ENCODE data around the gene KLHL15.
"Not testable (repeated sequence)": the region's sequence is repeated elsewhere in the genome, so short reads cannot be mapped to it uniquely, and the experiment has no call there.

KLHL15 gene

GRCh38 chrX:24027086-24027485 lies at the start of gene KLHL15:
Gene KLHL15, minus strand, starts transcription at chrX:24027186. Its CDS starts 20,493 bp downstream, at chrX:24006693.
- no peak for DNase-seq

DNA sequence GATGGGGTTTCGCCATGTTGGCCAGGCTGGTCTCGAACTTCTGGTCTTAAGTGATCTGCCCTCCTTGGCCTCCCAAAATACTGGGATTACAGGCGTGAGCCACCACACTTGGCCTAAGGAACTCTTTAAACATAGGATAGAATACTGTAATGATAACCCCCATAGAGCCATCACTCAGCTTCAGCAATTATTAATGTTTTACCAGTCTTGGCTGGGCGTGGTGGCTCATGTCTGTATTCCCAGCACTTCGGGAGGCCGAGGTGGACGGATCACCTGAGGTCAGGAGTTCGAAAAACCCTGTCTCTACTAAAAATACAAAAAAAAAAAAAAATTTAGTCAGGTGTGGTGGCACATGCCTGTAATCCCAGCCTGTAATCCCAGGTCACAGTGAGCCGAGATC lies 42.9 kb upstream of the KLHL15 start:
- DNase-seq, result no peak

- no peak for DNase-seq
These were observed 36.5 kb upstream of the KLHL15 start for GRCh38 chrX:24063488-24063887.

- no peak for DNase-seq
These were observed 28.0 kb upstream of the KLHL15 start for GRCh38 chrX:24055043-24055356.

- peak; percentile 79 for DNase-seq
These were observed 27.4 kb upstream of the KLHL15 start, which contains the start of gene EIF2S3 for GRCh38 chrX:24054182-24055042. Gene EIF2S3, plus strand, starts transcription at chrX:24054956. Its CDS starts 13 bp downstream, at chrX:24054969.

- not testable (repeated sequence) for DNase-seq
These were observed 23.7 kb upstream of the KLHL15 start for GRCh38 chrX:24050522-24051318.

- DNase-seq, result not testable (repeated sequence)
These were observed 22.7 kb upstream of the KLHL15 start for GRCh38 chrX:24049643-24050042.

- not testable (repeated sequence) for DNase-seq
These were observed 19.1 kb upstream of the KLHL15 start for GRCh38 chrX:24046060-24046459.

DNA sequence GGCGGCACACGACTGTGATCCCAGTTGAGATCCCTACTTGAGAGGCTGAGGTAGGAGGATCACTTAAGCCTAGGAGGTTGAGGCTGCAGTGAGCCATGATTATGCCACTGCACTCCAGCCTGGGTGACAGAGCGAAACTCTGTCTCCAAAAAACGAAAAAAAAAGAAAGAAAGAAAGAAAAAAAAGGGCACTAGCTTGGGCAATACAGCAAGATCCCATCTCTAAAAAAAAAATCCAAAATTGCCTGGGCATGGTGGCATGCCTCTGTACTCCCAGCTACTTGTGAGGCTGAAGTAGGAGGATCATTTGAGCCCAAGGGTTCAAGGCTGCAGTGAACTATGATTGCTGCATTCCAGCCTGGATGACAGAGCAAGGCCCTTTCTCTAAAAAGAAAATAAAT lies 10.7 kb upstream of the KLHL15 start:
- DNase-seq, result no peak

DNA sequence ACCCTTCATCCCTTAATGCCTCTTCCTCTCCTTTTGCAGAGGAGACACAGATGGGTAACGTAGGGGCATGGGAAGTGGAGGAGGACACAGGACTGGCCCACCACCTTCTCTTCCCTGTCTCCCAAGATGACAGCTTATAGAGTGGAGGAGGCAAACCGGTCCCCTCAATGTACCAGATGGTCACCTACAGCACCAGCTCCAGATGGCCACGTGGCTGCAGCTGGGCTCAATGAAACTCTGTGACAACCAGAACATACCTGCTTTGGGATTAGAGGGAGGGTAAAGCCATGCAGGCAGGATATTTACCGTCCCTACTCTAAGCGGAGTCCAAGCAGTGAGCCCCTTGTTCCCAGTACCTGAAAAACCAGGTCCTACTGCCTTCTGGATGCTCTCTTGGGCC lies 7.5 kb upstream of the KLHL15 start:
- DNase-seq, result no peak

GRCh38 chrX:24030597-24030996 lies 3.6 kb upstream of the KLHL15 start:
- no peak for DNase-seq

- no peak for DNase-seq
These were observed 999 bp upstream of the KLHL15 start for GRCh38 chrX:24027985-24028384.

GRCh38 chrX:24026432-24026831 lies 554 bp downstream of the KLHL15 start:
- DNase-seq, result no peak

GRCh38 chrX:24025741-24026403 lies 1.1 kb downstream of the KLHL15 start:
- no peak for DNase-seq

GRCh38 chrX:24024819-24025740 lies 1.9 kb downstream of the KLHL15 start:
- peak; percentile 77 for DNase-seq

- DNase-seq, result no peak
These were observed 2.9 kb downstream of the KLHL15 start for GRCh38 chrX:24023972-24024669.

- no peak for DNase-seq
These were observed 3.4 kb downstream of the KLHL15 start for GRCh38 chrX:24023544-24023943.

GRCh38 chrX:24020306-24020876 lies 6.6 kb downstream of the KLHL15 start:
- DNase-seq, result no peak

GRCh38 chrX:24019448-24019847 lies 7.5 kb downstream of the KLHL15 start:
- DNase-seq, result no peak

DNA sequence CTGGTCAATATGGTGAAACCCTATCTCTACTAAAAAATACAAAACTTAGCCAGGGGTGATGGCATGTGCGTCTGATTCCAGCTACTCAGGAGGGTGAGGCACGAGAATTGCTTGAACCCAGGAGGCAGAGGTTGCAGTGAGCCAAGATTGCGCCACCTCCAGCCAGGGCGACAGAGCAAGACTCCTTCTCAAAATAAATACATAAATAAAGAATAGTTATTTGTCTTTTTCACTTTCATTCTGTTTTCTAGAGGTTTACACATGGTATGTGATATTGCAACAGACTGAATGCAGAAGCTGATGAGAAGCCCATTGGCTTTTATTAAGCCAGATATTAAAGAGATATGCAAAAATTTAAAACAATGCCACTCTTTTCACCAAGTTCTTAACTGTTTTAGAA lies 8.2 kb downstream of the KLHL15 start:
- no peak for DNase-seq

DNA sequence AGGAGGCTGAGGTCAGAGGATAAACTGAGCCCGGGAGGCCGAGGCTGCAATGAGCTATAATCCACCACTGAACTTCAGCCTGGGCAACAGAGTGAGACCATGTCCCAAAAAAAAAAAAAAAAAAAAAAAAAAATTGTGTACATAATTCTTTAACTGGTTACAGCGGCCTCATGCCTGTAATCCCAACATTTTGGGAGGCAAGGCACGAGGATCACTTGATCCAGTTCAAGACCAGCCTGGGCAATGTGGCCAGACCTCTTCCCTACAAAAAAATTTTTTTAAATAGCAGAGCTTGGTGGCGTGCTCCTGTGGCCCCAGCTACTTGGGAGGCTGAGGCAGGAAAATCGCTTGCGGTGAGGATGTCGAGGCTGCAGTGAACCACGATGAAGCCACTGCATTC lies 9.3 kb downstream of the KLHL15 start:
- DNase-seq, result no peak

Data from stimulated activated CD4-positive, alpha-beta T cell treated with anti-CD3 and anti-CD28 coated beads, Interleukin-4, amount 100 ng/mL, for 1 hour (primary cell).